Stomach (tissue), 9 donors: ENCODE results near the gene MTMR3. TPM values are rescaled to one million over a fixed set of nuclear protein-coding genes. Genes with fewer than 3 reads are reported as not detected.
"Not testable (repeated sequence)": the region's sequence is repeated elsewhere in the genome, so short reads cannot be mapped to it uniquely, and the experiment has no call there.

ENCODE experiments used
- DNase-seq, 2 donors: peaks; one replicate each; pipeline versions ENCODE4 v3.0.0 to v3.0.0-alpha.2; 2013 to 2019
- H3K27ac ChIP-seq, 5 donors: fragments of 200-600 bp in 4 of 5; sonication (generic) in 4 of 5; one replicate each; pipeline ENCODE4 v1.5.1; 2013 to 2019; ENCODE audit warnings: mild to moderate bottlenecking in 1 of 5, moderate library complexity in 1 of 5
- H3K27me3 ChIP-seq, 3 donors: fragments of 200-600 bp; sonication (generic); one replicate each; pipeline ENCODE4 v1.5.1; 2017 to 2019; ENCODE audit warnings: mixed run types in 1 of 3
- H3K36me3 ChIP-seq, 4 donors: fragments of 200-600 bp; sonication (generic); 1 replicate in 3 of 4; 2 replicates in 1 of 4; pipeline ENCODE4 v1.5.1; 2016 to 2019
- H3K4me1 ChIP-seq, 4 donors: fragments of 200-600 bp; sonication (generic); one replicate each; pipeline ENCODE4 v1.5.1; 2016 to 2019
- H3K4me3 ChIP-seq, 4 donors: fragments of 200-600 bp; sonication (generic) in 3 of 4; one replicate each; pipeline ENCODE4 v1.5.1; 2016 to 2019; ENCODE audit warnings: mild to moderate bottlenecking in 1 of 4
- H3K9me3 ChIP-seq, 4 donors: fragments of 200-600 bp; sonication (generic); one replicate each; pipeline ENCODE4 v1.5.1; 2016 to 2019
- EP300 ChIP-seq: sonication (generic); formaldehyde crosslinking; IDR thresholded peaks from one replicate; pipeline ENCODE4 v1.6.1; 2017; ENCODE audit warnings: antibody characterized with exemption
- POLR2A ChIP-seq, 4 donors: fragments of 450-650 bp; IDR thresholded peaks; one replicate each; pipeline ENCODE4 v1.6.1; 2016; ENCODE audit warnings: antibody characterized with exemption in 4 of 4, control low read depth in 2 of 4, mild to moderate bottlenecking in 1 of 4, moderate library complexity in 1 of 4
- POLR2AphosphoS5 ChIP-seq, 3 donors: sonication (generic); formaldehyde crosslinking; IDR thresholded peaks; one replicate each; pipeline ENCODE4 v1.6.1; 2016; ENCODE audit warnings: antibody characterized with exemption in 3 of 3
- WGBS, 5 donors: extraction: QIAGEN DNeasy Blood & Tissue Kit in 3 of 5; methylation state at CpG; one replicate each; pipeline versions ENCODE4 v1.1.5 to v1.1.7; 2013 to 2018; 5-methylcytosine and 5-hydroxymethylcytosine counted together
- intact Hi-C: fragments of 100-400 bp; cut with DNase I; formaldehyde crosslinking; loops from one replicate; pipeline ENCODE4 v1.15.1; 2023; ENCODE audit warnings: low total_unique reads
- polyA plus RNA-seq, 3 donors: library from polyadenylated mRNA; stranded (reverse); fragments of 200-250 nt; gene quantifications; one replicate each; pipeline ENCODE4 v1.2.3, GENCODE V29; 2013
- total RNA-seq, 5 donors: library from RNA; depleted of rRNA; stranded (reverse); fragments of >200 nt; gene quantifications; one replicate each; pipeline versions ENCODE4 v1.1.0 to v1.2.3, GENCODE V29; 2014 to 2016
- TF ChIP-seq, protein P1 (sequence below), 7 experiments: fragments of 450-650 bp in 4 of 7; fragments of 200-600 bp in 3 of 7; sonication (generic) in 3 of 7; IDR thresholded peaks; one replicate each; pipeline ENCODE4 v1.5.1; 2016 to 2019; ENCODE audit warnings: antibody characterized with exemption in 7 of 7, control low read depth in 2 of 7, mild to moderate bottlenecking in 1 of 7
- donor health status: healthy with polysubstance abuse.
- donor health status: Bipolar disorder and iron deficiency.
- donor health status: healthy.

The MTMR3 gene
- total and polyA plus RNA-seq, 8 donors = 7.3 to 120 (median 49.8) TPM

DNA sequence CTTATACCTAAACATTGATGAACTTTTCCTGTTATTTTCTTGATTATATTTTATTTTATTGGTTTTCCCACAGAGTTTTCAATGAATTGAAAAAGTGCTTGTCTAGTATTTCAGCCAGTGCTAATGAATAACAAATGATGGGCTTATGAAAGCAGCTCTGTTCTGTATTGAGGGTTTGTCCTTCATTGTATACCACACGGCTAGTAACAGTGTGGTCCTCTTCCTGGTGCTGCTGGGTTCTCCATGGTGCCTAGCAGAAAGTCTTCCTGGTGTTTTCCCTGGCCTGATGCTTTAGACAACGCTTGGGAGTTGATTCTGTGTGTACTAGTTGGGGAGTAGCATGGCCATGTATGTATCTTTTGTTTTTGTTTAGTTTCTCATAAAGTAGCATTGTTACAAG is 89.1 kb downstream of the MTMR3 start:
- TF ChIP-seq POLR2A (IDR thresholded peaks at IDR 0.05) (no peak), EP300 (no peak), POLR2AphosphoS5 (IDR thresholded peaks at IDR 0.05) (no peak)
- TF ChIP-seq, protein P1, sequence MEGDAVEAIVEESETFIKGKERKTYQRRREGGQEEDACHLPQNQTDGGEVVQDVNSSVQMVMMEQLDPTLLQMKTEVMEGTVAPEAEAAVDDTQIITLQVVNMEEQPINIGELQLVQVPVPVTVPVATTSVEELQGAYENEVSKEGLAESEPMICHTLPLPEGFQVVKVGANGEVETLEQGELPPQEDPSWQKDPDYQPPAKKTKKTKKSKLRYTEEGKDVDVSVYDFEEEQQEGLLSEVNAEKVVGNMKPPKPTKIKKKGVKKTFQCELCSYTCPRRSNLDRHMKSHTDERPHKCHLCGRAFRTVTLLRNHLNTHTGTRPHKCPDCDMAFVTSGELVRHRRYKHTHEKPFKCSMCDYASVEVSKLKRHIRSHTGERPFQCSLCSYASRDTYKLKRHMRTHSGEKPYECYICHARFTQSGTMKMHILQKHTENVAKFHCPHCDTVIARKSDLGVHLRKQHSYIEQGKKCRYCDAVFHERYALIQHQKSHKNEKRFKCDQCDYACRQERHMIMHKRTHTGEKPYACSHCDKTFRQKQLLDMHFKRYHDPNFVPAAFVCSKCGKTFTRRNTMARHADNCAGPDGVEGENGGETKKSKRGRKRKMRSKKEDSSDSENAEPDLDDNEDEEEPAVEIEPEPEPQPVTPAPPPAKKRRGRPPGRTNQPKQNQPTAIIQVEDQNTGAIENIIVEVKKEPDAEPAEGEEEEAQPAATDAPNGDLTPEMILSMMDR (IDR thresholded peaks at IDR 0.05) = no peak
- 77 to 92% (median 83%) methylated on average over 2 of the region's 2 CpGs for WGBS, 5 donors

DNA sequence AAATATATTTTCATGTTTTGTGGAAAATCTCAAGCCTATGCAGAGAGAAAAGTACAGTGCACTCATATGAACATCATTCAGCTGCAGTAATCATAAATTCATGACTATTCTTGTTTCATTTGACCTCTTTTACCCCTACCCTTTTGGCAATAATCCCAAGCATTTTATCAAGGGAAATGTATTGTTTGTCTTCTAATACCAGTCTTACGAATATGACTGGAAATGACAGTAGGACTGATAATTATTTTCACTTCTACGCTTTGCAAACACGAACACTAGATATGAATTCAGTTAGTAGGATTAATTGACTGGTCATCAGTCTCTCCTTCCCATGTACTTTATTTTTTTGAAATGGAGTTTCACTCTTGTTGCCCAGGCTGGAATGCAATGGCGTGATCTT is 90.3 kb downstream of the MTMR3 start:
- H3K4me1 ChIP-seq = peaks cover 0 to 44% (median 28%) of the 10 kb centered on the region in 4 donors
- H3K27ac ChIP-seq = no peak overlapping the region
- intact Hi-C loops = no loop called here
- H3K36me3 ChIP-seq = peaks cover 0 to 19% (median 3%) of the 10 kb centered on the region in 4 donors
- no peak overlapping the region for H3K4me3 ChIP-seq
- no peak for DNase-seq
- TF ChIP-seq, protein P1 (IDR thresholded peaks at IDR 0.05) = no peak
- TF ChIP-seq EP300 (no peak), POLR2A (IDR thresholded peaks at IDR 0.05) (no peak), POLR2AphosphoS5 (IDR thresholded peaks at IDR 0.05) (no peak)
- H3K9me3 ChIP-seq = no peaks in the 10 kb centered on the region
- no peaks in the 10 kb centered on the region for H3K27me3 ChIP-seq
- 59 to 73% (median 67%) methylated on average over 4 of the region's 4 CpGs for whole genome bisulfite sequencing, 5 donors

More for the DNA sequence above, 89.1 kb downstream of the MTMR3 start:
- no peak overlapping the region for H3K4me3 ChIP-seq
- intact Hi-C loops = no loop called here
- no peak for DNase-seq
- no peaks in the 10 kb centered on the region for H3K27me3 ChIP-seq
- H3K4me1 ChIP-seq = peaks cover 0 to 44% (median 28%) of the 10 kb centered on the region in 4 donors
- no peak overlapping the region for H3K27ac ChIP-seq
- H3K36me3 ChIP-seq = peaks cover 0 to 13% (median 0%) of the 10 kb centered on the region in 4 donors
- H3K9me3 ChIP-seq = no peaks in the 10 kb centered on the region

DNA sequence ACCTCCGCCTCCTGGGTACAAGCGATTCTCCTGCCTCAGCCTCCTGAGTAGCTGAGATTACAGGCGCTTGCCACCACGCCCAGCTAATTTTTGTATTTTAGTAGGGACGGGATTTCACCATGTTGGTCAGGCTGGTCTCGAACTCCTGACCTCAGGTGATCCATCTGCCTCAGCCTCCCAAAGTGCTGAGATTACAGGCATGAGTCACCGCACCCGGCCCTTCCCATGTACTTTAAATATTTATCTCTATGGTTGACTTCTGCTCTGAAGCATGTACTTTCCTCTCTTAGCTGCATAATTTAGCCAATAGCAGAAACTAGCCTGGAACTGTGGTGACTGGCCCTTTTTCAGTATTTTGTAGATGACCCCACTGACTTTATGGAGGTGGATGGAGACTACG is 90.7 kb downstream of the MTMR3 start:
- H3K9me3 ChIP-seq, intact Hi-C loops, H3K27me3 ChIP-seq, H3K4me3 ChIP-seq: not testable (repeated sequence)
- WGBS, 5 donors = 48 to 70% (median 68%) methylated on average over 9 of the region's 9 CpGs
- Histone ChIP-seq H3K4me1 (peaks cover 0 to 44% (median 28%) of the 10 kb centered on the region in 4 donors), H3K27ac (peak overlapping the region in 1 of 5 donors; percentile 27), H3K36me3 (peaks cover 0 to 23% (median 4%) of the 10 kb centered on the region in 4 donors)
- peak; percentile 34 to 42 for DNase-seq

DNA sequence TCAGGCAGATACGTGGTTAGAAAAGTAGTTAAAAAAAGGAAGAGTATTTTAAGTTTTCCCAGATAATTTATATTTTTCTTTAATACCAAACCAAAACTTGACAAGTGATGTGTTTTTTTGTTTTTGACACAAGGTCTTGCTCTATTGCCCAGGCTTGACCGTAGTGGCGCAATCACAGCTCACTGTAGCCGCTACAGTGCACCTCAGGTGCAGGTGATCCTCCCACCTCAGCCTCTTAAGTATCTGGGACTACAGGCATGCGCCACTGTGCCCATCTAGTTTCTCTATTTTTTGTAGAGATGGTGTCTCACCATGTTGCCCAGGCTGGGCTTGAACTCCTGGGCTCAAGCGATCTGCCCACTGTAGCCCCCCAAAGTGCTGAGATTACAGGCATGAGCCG is 92.5 kb downstream of the MTMR3 start:
- no peak overlapping the region for H3K27ac ChIP-seq
- 89 to 99% (median 96%) methylated on average over 7 of the region's 7 CpGs for WGBS, 5 donors
- H3K27me3 ChIP-seq = no peaks in the 10 kb centered on the region
- H3K4me1 ChIP-seq = peaks cover 7 to 58% (median 36%) of the 10 kb centered on the region in 4 donors
- no peak for TF ChIP-seq POLR2AphosphoS5 (IDR thresholded peaks at IDR 0.05)
- TF ChIP-seq, protein P1 (IDR thresholded peaks at IDR 0.05) = no peak
- no peak for DNase-seq
- peaks cover 0 to 41% (median 20%) of the 10 kb centered on the region in 4 donors for H3K36me3 ChIP-seq
- H3K9me3 ChIP-seq = no peaks in the 10 kb centered on the region
- H3K4me3 ChIP-seq = no peak overlapping the region
- intact Hi-C loops = no loop called here

DNA sequence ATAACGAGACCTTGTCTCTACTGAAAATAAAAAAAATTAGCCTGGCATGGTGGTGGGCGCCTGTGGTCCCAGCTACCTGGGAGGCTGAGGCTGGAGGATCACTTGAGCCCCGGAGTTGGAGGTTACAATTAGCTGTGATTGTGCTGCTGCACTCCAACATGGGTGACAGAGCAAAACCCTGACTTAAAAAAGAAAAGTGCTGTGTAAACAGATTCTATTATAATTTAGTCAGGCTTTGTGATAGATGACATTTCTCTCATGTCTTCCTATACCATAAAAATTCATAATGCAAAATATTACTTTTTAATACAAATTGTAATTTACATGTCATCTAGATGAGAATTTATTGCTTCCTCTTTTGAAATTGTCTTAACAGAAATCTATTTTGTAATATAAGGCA is 94.1 kb downstream of the MTMR3 start:
- DNase-seq = no peak
- Histone ChIP-seq H3K4me3 (no peak overlapping the region), H3K4me1 (peaks cover 7 to 45% (median 28%) of the 10 kb centered on the region in 4 donors), H3K27ac (no peak overlapping the region), H3K36me3 (peaks cover 0 to 46% (median 27%) of the 10 kb centered on the region in 4 donors), H3K27me3 (no peaks in the 10 kb centered on the region), H3K9me3 (no peaks in the 10 kb centered on the region)
- TF ChIP-seq, protein P1 (IDR thresholded peaks at IDR 0.05) = no peak
- TF ChIP-seq EP300 (no peak), POLR2AphosphoS5 (IDR thresholded peaks at IDR 0.05) (no peak), POLR2A (IDR thresholded peaks at IDR 0.05) (no peak)
- intact Hi-C loops = no loop called here
- WGBS, 5 donors = 91 to 97% (median 94%) methylated on average over 3 of the region's 3 CpGs
